GM12891 (cell line): ENCODE data around the gene GOLPH3.

Experiments
- POLR2A ChIP-seq: IDR thresholded peaks from 2 replicates; pipeline ENCODE4 v1.6.1; 2011; ENCODE audit warnings: low read depth, low read length, control low read depth
- POLR2AphosphoS5 ChIP-seq: IDR thresholded peaks from 2 replicates; pipeline ENCODE4 v1.6.1; 2011; ENCODE audit warnings: low read depth, low read length, control low read depth

GRCh38 chr5:32159328-32160072, 14.6 kb downstream of the GOLPH3 start:
- no peak for TF ChIP-seq POLR2A
- TF ChIP-seq POLR2AphosphoS5: no peak
